CD4-positive, alpha-beta T cell treated with Interleukin-4 for 1 hour (primary cell): ENCODE results near the gene ST6GALNAC5.
"Not testable (repeated sequence)": the region's sequence is repeated elsewhere in the genome, so short reads cannot be mapped to it uniquely, and the experiment has no call there.

Experiments
- DNase-seq, 2 donors: peaks; one replicate each; pipeline ENCODE4 v3.0.0-alpha.2; 2020 to 2022

ST6GALNAC5 gene

GRCh38 chr1:76867342-76868130, at the start of gene ST6GALNAC5:
TSS of gene ST6GALNAC5 (plus strand) at chr1:76867480.
- no peak for DNase-seq

GRCh38 chr1:76820028-76820427, 47.3 kb upstream of the ST6GALNAC5 start:
- no peak for DNase-seq

- not testable (repeated sequence) for DNase-seq
These were observed 44.3 kb upstream of the ST6GALNAC5 start for GRCh38 chr1:76822961-76823360.

DNA sequence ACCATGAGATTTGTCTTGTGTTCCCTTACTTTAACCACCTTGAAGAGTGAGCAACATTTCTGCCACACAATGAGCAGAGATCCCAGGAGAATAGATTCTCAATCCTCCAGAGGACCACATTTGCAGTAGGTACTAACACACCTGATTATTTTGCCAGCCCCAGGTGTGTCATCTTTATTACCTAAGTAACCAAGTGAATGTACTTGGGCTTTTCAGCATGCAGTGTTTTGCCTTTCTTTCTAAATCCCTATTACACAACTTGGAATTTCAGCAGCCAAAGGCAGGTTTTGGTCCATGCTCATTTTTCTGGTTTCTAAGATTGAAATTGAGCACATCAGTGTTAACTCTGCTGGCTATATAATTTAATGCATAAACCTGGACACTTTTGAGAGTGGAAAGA, 43.2 kb upstream of the ST6GALNAC5 start:
- DNase-seq: no peak

DNA sequence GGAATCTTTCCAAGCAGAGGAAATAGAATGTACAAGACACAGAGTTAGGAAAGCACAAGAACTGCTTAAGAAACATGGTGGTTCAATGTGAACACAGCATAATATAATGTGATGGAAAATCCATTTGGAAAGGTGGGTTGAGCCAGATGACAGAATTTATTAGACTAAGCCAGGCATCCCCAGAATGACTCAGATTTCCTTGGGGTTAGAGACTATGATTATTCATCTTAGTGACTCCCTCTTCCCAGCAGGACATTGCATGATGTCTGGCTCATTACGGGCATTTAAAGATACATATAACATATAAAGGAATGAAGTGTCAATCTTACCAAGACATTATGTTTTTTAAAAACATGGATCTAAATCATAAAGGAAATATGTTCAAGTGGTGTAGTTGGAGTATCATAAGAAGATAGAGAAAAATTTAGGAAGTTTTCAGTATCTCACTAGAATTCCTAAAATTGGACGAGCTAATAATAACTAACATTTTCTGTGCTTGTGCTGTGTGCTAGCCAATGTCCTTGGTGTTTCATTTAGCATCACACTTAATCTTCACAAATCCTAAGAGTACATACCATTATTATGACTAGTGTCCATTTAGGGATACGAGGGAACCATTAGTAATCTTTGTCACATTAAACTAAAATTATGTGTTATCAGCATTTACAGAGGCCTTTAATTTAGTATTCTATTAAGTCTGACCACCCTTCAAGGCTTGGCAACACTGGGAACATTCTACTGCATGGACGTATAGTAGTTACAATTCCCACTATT, 41.0 kb upstream of the ST6GALNAC5 start:
- DNase-seq: no peak

GRCh38 chr1:76827066-76827465, 40.2 kb upstream of the ST6GALNAC5 start:
- no peak for DNase-seq

DNA sequence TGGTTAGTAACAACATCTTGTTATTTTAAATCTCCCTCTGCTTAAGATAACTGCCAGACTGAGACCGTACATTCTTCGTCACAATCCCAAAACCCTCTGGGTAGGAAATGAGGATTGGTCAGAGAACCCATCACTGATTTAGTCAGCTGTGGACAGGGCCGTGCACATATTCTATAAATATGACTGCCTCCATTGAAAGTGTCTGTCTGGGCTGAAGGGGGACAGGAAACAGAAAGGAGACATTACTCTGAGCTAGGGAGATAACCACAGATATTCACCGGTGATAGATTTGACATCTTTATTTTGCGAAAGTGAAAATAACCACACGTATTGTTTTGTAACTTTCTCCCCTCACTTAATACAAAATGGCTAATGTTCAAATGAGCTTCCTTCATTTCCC, 36.9 kb upstream of the ST6GALNAC5 start:
- peak in 1 of 2 donors; percentile 3 for DNase-seq

- DNase-seq: no peak
These were observed 34.8 kb upstream of the ST6GALNAC5 start for GRCh38 chr1:76832521-76832920.

DNA sequence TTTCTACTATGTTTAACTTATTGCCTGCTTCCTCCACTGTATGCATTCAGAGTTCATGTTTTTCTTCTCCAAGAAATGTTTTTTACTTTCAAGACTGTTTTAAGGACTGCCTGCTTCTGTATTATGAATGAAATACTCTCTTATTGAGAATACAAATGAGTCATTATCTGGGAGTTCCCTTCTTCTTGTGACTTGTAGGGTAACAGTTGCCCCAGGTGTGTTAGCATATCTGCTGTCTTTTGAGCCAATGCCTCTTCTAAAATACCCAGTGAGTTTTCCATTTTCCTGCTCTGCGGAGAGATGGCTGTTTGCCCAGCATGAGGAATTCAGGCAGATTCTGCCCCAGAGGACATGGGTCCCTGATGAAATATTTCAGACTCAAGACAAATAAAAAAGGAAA, 34.1 kb upstream of the ST6GALNAC5 start:
- no peak for DNase-seq

- no peak for DNase-seq
These were observed 33.4 kb upstream of the ST6GALNAC5 start for GRCh38 chr1:76833856-76834255.

DNA sequence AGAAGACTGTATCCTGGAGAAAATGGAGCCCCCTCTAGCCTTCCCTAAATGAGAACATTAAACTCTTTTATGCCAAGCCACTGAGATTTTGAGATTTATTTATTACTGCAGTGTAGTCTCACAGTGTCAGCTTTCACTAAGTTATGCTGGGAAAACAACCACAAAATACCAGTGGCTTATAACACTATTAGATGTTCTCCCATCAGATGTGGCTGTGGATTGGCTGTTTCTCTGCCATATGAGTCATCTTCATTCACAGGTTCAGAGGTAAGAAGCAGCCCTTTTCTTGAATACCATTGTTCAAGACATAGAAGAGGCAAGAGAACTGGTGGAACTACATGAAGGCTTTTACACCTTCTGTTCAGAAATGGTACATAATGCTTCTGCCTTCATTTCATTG, 32.1 kb upstream of the ST6GALNAC5 start:
- no peak for DNase-seq

DNA sequence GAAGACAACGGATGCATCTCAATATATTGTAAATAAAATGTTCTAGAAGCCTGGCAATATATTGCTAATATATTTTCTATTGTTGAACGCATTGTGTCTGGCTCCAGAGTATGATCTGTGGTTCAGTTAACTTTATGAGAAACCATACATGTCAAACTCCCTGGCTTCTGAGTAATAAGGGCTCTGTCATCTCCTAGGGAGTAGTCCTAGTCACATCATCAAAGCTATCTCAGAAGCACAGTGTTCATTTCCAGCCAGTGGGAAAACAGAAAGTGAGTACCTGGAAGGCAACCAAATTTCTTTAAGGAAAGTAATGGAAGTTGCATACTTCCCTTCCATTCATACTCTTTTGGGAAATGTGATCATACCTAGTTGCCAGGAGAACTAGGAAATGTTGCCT, 27.0 kb upstream of the ST6GALNAC5 start:
- DNase-seq: no peak

- no peak for DNase-seq
These were observed 25.8 kb upstream of the ST6GALNAC5 start for GRCh38 chr1:76841460-76841859.

GRCh38 chr1:76843821-76844464, 23.3 kb upstream of the ST6GALNAC5 start:
- peak in 1 of 2 donors; percentile 12 for DNase-seq

- DNase-seq: no peak
These were observed 13.0 kb upstream of the ST6GALNAC5 start for GRCh38 chr1:76854255-76854654.

DNA sequence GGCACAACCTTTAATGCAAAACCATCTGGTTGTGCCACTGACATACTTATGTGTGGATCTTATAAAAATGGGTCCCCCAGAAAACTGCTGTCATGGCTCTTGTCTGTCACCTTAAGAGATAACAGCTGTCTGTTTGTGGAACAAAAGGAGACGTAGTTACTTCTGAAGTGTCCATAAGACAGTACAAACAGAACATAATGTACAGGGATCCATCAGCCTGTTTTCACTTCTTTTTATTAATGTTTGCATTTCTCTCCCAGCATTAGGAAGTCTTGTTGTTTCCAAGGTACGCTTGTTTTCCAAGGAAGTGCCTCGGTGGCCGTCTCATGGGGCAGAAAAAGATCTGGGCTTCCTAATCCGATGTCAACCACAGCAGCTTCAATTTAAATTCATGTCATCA, 11.2 kb upstream of the ST6GALNAC5 start:
- no peak for DNase-seq

DNA sequence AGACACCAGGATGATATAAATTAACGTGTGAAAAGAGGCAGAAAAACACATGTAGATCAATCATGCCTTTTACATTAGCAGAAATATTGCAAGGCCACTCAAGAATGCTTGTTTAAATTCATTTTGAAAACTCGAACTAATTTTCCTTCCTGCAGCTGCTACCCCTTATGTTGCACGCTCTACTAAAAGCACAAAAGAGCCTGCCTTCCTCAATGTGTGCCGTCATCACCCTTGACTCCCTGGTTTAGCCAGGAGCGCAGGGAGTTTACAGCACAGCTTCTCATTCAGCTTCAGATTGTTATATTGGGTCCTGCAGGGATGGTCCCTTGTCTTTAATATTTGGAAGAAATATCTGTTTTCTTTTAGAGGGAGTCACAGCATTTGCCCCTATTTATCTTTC, 10.1 kb upstream of the ST6GALNAC5 start:
- no peak for DNase-seq

DNA sequence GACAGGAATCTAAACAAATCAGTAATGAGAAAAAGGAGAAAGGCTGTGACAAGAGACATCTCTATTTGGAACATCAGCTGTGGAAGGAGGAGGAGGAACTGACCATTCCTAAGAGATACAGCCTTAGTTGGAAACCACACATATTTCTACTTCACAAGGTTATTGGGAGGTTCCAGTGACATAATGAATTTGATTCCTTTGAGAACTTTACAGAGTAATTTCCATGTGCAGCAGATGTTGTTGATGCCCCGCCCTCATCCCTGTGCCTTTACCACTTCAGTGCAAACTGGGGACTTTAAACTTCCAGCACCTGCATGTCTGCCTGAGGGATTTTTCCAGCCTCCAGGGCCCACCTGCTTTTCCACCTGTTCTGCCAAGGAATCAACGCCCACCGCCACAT, 9.3 kb upstream of the ST6GALNAC5 start:
- DNase-seq: no peak

DNA sequence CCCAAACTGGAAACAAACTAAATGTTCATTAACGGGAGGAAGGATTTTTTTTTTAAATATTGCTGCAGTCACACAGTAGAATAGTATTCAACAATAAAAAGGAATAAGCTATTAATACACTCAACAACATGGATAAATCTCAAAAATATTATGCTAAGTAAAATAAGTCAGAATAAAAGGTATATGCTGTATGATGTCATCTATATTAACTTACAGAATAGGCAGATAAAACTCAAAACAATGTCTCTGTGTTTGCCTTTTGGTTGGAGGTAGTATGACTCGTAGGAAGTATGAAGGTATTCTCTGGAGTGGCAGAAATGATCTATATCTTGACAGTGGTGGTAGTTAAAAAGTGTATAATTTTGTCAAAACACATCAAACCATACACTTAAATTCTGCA, 6.1 kb upstream of the ST6GALNAC5 start:
- no peak for DNase-seq

DNA sequence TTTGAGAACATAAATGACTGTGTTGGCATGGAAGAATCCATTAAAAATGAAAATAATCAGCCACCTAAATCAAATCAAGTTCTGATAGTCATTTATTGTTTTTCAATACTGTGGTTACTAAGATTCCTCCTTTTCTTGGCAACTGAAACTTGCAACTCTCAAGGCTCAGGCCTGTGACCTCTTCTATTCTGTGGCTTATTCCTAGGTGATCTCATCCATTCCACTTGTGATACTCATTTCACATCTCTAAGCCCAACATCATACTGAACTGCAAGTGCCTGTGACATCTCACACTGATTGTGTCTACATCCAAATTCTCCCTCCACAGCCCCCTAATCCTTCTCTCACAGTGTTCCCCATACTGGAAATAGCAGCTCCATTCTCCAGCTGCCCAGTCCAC, 4.8 kb upstream of the ST6GALNAC5 start:
- no peak for DNase-seq

- no peak for DNase-seq
These were observed 2.9 kb upstream of the ST6GALNAC5 start for GRCh38 chr1:76864383-76864782.

GRCh38 chr1:76865696-76866286, 1.5 kb upstream of the ST6GALNAC5 start:
- DNase-seq: no peak

GRCh38 chr1:76866566-76866965, 714 bp upstream of the ST6GALNAC5 start:
- DNase-seq: no peak
